SK-N-SH treated with all-trans-retinoic acid at 6 μM for 48 hours (cell line): ENCODE data around the gene LINGO3.

Source experiments
- ATAC-seq: fragments of 200-7000 bp; cut with Tn5 transposase; 3 replicates; pipeline ENCODE4 v1.9.1; 2020; ENCODE audit warnings: mild to moderate bottlenecking, moderate library complexity
- ARNTL ChIP-seq: fragments of 450-650 bp; formaldehyde crosslinking; IDR thresholded peaks from 2 replicates; pipeline ENCODE4 v1.5.0; 2020; ENCODE audit warnings: low read depth, mild to moderate bottlenecking, moderate library complexity, borderline replicate concordance
- BACH2 ChIP-seq: fragments of 250-450 bp; sonication (Bioruptor Pico); IDR thresholded peaks from 2 replicates; pipeline ENCODE4 v1.9.0; 2021; ENCODE audit warnings: mild to moderate bottlenecking, borderline replicate concordance
- CSDC2 ChIP-seq: fragments of 250-450 bp; sonication (Bioruptor Pico); IDR thresholded peaks from 2 replicates; pipeline ENCODE4 v1.5.0; 2020; ENCODE audit warnings: mild to moderate bottlenecking, moderate library complexity
- ESRRG ChIP-seq: fragments of 250-450 bp; sonication (Bioruptor Pico); IDR thresholded peaks from 2 replicates; pipeline ENCODE4 v1.6.1; 2021; ENCODE audit warnings: mild to moderate bottlenecking
- ISL1 ChIP-seq: fragments of 250-450 bp; sonication (Bioruptor Pico); IDR thresholded peaks from 2 replicates; pipeline ENCODE4 v2.1.2; 2022; ENCODE audit warnings: mild to moderate bottlenecking, moderate library complexity
- OSR1 ChIP-seq: fragments of 250-450 bp; sonication (Bioruptor Pico); IDR thresholded peaks from 2 replicates; pipeline ENCODE4 v1.8.0; 2022; ENCODE audit warnings: moderate library complexity, mild to moderate bottlenecking, inconsistent platforms
- PPARA ChIP-seq: fragments of 250-450 bp; sonication (Bioruptor Pico); IDR thresholded peaks from 2 replicates; pipeline ENCODE4 v1.5.0; 2020; ENCODE audit warnings: mild to moderate bottlenecking, borderline replicate concordance
- SNAI2 ChIP-seq: fragments of 250-450 bp; sonication (Bioruptor Pico); IDR thresholded peaks from 2 replicates; pipeline ENCODE4 v1.5.0; 2020; ENCODE audit warnings: mild to moderate bottlenecking, moderate library complexity
- TCF4 ChIP-seq: fragments of 250-450 bp; sonication (Bioruptor Pico); IDR thresholded peaks from 2 replicates; pipeline ENCODE4 v1.8.0; 2021; ENCODE audit warnings: mild to moderate bottlenecking, moderate library complexity, borderline replicate concordance
- TOX ChIP-seq: fragments of 250-450 bp; sonication (Bioruptor Pico); IDR thresholded peaks from 2 replicates; pipeline ENCODE4 v1.8.0; 2021; ENCODE audit warnings: mild to moderate bottlenecking, moderate library complexity, borderline replicate concordance
- ZC3H10 ChIP-seq: fragments of 250-450 bp; sonication (Bioruptor Pico); IDR thresholded peaks from 2 replicates; pipeline ENCODE4 v1.5.1; 2021; ENCODE audit warnings: mild to moderate bottlenecking, moderate library complexity
- ZFP3 ChIP-seq: fragments of 250-450 bp; sonication (Bioruptor Pico); IDR thresholded peaks from 2 replicates; pipeline ENCODE4 v1.5.0; 2020; ENCODE audit warnings: mild to moderate bottlenecking, moderate library complexity
- ZFP30 ChIP-seq: fragments of 450-650 bp; formaldehyde crosslinking; IDR thresholded peaks from 2 replicates; pipeline ENCODE4 v1.5.0; 2022; ENCODE audit warnings: mild to moderate bottlenecking, moderate library complexity
- ZNF565 ChIP-seq: fragments of 450-650 bp; formaldehyde crosslinking; conservative IDR thresholded peaks from 2 replicates; pipeline ENCODE4 v1.5.0; 2020; ENCODE audit warnings: low read depth, mild to moderate bottlenecking, moderate library complexity
- ZNF70 ChIP-seq: fragments of 450-650 bp; formaldehyde crosslinking; IDR thresholded peaks from 2 replicates; pipeline ENCODE4 v1.5.0; 2020; ENCODE audit warnings: mild to moderate bottlenecking, moderate library complexity
- ZNF8 ChIP-seq: fragments of 450-650 bp; formaldehyde crosslinking; IDR thresholded peaks from 2 replicates; pipeline ENCODE4 v1.5.0; 2020; ENCODE audit warnings: mild to moderate bottlenecking, moderate library complexity
- TF ChIP-seq, protein P1 (sequence below): fragments of 250-450 bp; sonication (Bioruptor Pico); IDR thresholded peaks from 2 replicates; pipeline ENCODE4 v1.5.0; 2020; ENCODE audit warnings: mild to moderate bottlenecking, moderate library complexity
- TF ChIP-seq, protein P2 (sequence below): fragments of 250-450 bp; sonication (Bioruptor Pico); IDR thresholded peaks from 2 replicates; pipeline ENCODE4 v1.5.1; 2020; ENCODE audit warnings: low read depth, mild to moderate bottlenecking, moderate library complexity
- TF ChIP-seq, protein P3 (sequence below): fragments of 250-450 bp; sonication (Bioruptor Pico); IDR thresholded peaks from 2 replicates; pipeline ENCODE4 v1.8.0; 2021; ENCODE audit warnings: low read depth, mild to moderate bottlenecking, moderate library complexity, borderline replicate concordance
- TF ChIP-seq, protein P4 (sequence below): fragments of 250-450 bp; sonication (Bioruptor Pico); IDR thresholded peaks from 2 replicates; pipeline ENCODE4 v1.5.1; 2021; ENCODE audit warnings: mild to moderate bottlenecking, moderate library complexity

The LINGO3 gene

DNA sequence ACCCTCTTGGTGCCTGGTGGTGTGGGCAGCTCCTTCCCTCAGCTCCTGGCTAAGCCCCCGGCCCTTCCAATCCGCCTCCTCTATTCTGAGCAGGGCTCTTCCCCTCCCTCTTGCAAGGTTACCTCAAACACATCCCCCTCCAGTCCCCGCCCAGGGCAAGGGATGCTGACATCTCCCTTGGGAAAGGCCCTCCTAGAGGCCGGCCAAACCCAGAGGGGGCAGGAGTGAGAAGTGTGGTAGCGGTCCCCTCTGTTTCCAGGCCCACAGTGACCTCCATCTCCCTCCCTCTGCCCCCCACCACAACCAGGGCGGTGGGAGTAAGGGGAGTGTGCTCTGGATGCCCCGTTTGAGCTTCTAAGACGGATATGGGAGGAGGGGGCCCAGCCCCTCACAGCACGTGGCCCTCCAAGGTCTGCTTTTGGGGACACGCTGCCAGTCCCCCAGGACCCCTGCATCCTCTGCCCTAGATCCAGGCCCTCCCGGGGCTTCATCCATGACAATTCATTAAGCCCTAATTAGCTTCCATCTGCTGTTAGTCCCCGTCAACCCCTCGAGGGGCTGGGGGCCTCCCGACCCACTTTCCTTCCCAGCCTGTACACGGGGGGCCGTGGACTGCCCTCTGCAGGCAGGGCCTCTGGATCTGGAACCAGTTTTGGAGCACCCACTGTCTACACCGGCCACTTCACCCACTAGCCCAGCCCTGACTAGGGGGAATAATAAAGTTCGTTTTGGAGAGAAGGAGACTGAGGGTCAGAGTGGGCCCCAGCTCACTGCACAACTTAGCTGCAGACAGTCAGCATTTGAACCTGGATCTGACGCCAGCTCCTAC, 2.3 kb downstream of the LINGO3 start:
- no peak for TF ChIP-seq ISL1
- no peak for TF ChIP-seq TCF4 (CRISPR knock-in tag)
- TF ChIP-seq, protein P1, sequence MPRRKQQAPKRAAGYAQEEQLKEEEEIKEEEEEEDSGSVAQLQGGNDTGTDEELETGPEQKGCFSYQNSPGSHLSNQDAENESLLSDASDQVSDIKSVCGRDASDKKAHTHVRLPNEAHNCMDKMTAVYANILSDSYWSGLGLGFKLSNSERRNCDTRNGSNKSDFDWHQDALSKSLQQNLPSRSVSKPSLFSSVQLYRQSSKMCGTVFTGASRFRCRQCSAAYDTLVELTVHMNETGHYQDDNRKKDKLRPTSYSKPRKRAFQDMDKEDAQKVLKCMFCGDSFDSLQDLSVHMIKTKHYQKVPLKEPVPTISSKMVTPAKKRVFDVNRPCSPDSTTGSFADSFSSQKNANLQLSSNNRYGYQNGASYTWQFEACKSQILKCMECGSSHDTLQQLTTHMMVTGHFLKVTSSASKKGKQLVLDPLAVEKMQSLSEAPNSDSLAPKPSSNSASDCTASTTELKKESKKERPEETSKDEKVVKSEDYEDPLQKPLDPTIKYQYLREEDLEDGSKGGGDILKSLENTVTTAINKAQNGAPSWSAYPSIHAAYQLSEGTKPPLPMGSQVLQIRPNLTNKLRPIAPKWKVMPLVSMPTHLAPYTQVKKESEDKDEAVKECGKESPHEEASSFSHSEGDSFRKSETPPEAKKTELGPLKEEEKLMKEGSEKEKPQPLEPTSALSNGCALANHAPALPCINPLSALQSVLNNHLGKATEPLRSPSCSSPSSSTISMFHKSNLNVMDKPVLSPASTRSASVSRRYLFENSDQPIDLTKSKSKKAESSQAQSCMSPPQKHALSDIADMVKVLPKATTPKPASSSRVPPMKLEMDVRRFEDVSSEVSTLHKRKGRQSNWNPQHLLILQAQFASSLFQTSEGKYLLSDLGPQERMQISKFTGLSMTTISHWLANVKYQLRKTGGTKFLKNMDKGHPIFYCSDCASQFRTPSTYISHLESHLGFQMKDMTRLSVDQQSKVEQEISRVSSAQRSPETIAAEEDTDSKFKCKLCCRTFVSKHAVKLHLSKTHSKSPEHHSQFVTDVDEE, result no peak
- TF ChIP-seq ARNTL, result no peak
- ATAC-seq, result no peak

DNA sequence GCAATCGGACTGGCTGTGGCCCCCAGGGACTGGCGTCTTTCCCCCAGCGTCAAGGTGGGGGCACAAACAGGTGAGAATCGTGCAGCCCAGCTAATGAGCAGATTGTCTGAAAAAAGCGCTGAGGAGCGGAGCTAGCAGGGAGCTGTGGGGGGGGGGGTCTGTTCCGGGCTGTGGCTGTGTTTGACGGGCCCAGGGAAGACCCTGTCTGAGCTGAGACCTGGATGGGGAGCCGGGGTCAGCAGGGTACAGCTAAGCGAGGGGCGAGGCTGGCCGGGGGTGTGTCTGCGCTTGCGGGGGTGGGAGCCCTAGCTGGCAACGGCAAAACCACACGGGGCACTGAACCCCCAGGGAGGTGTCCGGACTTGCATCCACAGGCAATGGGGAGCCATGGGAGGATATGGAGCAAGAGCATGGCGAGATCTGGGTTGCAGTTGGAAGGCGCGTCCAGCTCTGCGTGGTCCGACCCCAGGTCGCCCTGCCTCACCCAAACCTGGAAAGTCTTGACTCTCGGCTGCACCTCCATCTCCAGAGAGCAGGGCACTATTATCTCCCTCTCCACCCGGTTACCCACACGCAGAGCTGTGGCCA, 4.6 kb downstream of the LINGO3 start:
- TF ChIP-seq ZNF70 (no peak), TCF4 (CRISPR knock-in tag) (no peak), ZFP3 (CRISPR knock-in tag) (no peak), ZC3H10 (no peak), PPARA (CRISPR knock-in tag) (no peak), ARNTL (no peak), OSR1 (CRISPR knock-in tag) (no peak), CSDC2 (no peak)
- TF ChIP-seq, protein P2, sequence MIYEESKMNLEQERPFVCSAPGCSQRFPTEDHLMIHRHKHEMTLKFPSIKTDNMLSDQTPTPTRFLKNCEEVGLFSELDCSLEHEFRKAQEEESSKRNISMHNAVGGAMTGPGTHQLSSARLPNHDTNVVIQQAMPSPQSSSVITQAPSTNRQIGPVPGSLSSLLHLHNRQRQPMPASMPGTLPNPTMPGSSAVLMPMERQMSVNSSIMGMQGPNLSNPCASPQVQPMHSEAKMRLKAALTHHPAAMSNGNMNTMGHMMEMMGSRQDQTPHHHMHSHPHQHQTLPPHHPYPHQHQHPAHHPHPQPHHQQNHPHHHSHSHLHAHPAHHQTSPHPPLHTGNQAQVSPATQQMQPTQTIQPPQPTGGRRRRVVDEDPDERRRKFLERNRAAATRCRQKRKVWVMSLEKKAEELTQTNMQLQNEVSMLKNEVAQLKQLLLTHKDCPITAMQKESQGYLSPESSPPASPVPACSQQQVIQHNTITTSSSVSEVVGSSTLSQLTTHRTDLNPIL, result no peak
- TF ChIP-seq, protein P3, sequence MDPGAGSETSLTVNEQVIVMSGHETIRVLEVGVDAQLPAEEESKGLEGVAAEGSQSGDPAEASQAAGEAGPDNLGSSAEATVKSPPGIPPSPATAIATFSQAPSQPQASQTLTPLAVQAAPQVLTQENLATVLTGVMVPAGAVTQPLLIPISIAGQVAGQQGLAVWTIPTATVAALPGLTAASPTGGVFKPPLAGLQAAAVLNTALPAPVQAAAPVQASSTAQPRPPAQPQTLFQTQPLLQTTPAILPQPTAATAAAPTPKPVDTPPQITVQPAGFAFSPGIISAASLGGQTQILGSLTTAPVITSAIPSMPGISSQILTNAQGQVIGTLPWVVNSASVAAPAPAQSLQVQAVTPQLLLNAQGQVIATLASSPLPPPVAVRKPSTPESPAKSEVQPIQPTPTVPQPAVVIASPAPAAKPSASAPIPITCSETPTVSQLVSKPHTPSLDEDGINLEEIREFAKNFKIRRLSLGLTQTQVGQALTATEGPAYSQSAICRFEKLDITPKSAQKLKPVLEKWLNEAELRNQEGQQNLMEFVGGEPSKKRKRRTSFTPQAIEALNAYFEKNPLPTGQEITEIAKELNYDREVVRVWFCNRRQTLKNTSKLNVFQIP (CRISPR knock-in tag), result no peak
- TF ChIP-seq, protein P1, result no peak
- TF ChIP-seq, protein P4, sequence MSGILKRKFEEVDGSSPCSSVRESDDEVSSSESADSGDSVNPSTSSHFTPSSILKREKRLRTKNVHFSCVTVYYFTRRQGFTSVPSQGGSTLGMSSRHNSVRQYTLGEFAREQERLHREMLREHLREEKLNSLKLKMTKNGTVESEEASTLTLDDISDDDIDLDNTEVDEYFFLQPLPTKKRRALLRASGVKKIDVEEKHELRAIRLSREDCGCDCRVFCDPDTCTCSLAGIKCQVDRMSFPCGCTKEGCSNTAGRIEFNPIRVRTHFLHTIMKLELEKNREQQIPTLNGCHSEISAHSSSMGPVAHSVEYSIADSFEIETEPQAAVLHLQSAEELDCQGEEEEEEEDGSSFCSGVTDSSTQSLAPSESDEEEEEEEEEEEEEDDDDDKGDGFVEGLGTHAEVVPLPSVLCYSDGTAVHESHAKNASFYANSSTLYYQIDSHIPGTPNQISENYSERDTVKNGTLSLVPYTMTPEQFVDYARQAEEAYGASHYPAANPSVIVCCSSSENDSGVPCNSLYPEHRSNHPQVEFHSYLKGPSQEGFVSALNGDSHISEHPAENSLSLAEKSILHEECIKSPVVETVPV (CRISPR knock-in tag), result no peak
- TF ChIP-seq, all 23 proteins: peak for 0
- ATAC-seq, result no peak

DNA sequence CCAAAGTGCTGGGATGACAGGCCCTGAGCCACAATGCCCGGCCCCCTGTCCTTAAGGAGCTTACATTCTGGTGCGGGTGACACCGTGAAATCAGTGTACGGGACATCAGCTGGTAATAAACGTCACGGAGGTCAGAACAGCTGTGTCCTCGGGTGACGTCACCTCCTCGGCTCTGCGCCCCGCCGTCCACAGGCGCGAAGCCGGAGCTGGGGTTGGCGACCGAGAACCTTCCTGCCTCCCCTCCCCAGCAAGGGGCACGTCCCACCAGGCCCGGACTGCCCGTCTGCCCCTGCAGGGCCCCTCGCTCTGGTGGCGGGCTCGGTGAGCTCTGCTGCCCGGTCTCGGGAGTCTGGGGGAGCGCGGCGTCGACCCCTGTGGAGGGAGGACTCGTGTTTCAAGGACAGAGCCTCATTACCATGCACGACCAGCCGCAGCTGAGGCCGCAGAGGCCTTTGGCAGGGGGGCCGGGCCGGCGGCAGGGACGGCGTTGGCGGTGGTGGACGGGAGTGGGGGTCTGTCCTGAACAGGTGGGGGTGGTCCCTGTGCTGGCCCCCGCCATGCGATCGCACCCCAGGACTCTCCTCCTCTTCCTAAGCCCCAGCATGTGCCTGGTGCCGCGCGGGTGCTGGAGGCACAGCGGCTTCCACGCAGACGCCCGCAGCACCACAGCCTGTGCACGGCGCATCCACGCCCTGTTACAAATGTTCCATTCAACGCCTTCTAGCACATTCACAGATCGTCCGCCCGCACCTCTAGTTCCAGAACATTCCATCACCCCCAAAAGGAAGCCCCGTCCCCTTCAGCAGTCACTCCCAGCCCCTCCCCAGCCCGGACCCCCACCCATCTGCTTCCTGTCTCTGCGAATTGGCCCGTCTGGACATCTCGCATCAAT, 5.4 kb downstream of the LINGO3 start:
- TF ChIP-seq TOX (CRISPR knock-in tag) (no peak), ESRRG (CRISPR knock-in tag) (no peak), ZNF70 (no peak), ZNF565 (CRISPR knock-in tag) (no peak), ZFP3 (CRISPR knock-in tag) (no peak), ARNTL (no peak), ZNF8 (CRISPR knock-in tag) (no peak), BACH2 (CRISPR knock-in tag) (no peak), ZFP30 (CRISPR knock-in tag) (no peak), PPARA (CRISPR knock-in tag) (no peak), SNAI2 (no peak)
- TF ChIP-seq, protein P4 (CRISPR knock-in tag), result no peak
- no peak for ATAC-seq
